Trophoblast cell (in vitro differentiated cells and primary cell): Measurements from ENCODE around the gene C19orf25.

ENCODE experiments used
- DNase-seq, 2 donors: peaks; one replicate each; pipeline ENCODE4 v3.0.0-alpha.2; 2016
- H2AFZ ChIP-seq: 2 replicates; pipeline ENCODE4 v1.6.1; 2013; ENCODE audit warnings: low read length, moderate library complexity, mild to moderate bottlenecking; ENCODE audit not compliant: insufficient read depth, poor library complexity
- H2AK5ac ChIP-seq: 2 replicates; pipeline ENCODE4 v1.6.1; 2013; ENCODE audit warnings: mild to moderate bottlenecking, low read length
- H2BK120ac ChIP-seq: 2 replicates; pipeline ENCODE4 v1.6.1; 2013; ENCODE audit warnings: low read length, mild to moderate bottlenecking, moderate library complexity; ENCODE audit not compliant: insufficient read depth, poor library complexity
- H2BK12ac ChIP-seq: 2 replicates; pipeline ENCODE4 v1.6.1; 2013; ENCODE audit warnings: mild to moderate bottlenecking, low read length, moderate library complexity
- H2BK5ac ChIP-seq: 2 replicates; pipeline ENCODE4 v1.6.1; 2013; ENCODE audit warnings: low read length, low read depth, moderate library complexity, mild to moderate bottlenecking; ENCODE audit not compliant: poor library complexity
- H3K14ac ChIP-seq: 2 replicates; pipeline ENCODE4 v1.6.1; 2013; ENCODE audit warnings: mild to moderate bottlenecking, low read length
- H3K18ac ChIP-seq: 2 replicates; pipeline ENCODE4 v1.6.1; 2013; ENCODE audit warnings: mild to moderate bottlenecking, low read length
- H3K23ac ChIP-seq: 2 replicates; pipeline ENCODE4 v1.6.1; 2013; ENCODE audit warnings: low read length
- H3K27ac ChIP-seq: 2 replicates; pipeline ENCODE4 v1.5.1; 2013; ENCODE audit warnings: low read depth, mild to moderate bottlenecking, inconsistent platforms, low read length, moderate library complexity
- H3K27me3 ChIP-seq: 2 replicates; pipeline ENCODE4 v1.6.1; 2013; ENCODE audit warnings: inconsistent platforms, mild to moderate bottlenecking, low read length, moderate library complexity; ENCODE audit not compliant: insufficient read depth
- H3K36me3 ChIP-seq, 2 experiments: 1 replicate in 1 of 2; 2 replicates in 1 of 2; pipeline ENCODE4 v1.6.1; 2013; ENCODE audit warnings: low read length in 2 of 2, mild to moderate bottlenecking in 2 of 2, moderate library complexity in 1 of 2; ENCODE audit not compliant: insufficient read depth in 2 of 2, control insufficient read depth in 1 of 2
- H3K4ac ChIP-seq: 2 replicates; pipeline ENCODE4 v1.6.1; 2013; ENCODE audit warnings: low read depth, mild to moderate bottlenecking, low read length, moderate library complexity
- H3K4me1 ChIP-seq, 2 experiments: 1 replicate in 1 of 2; 2 replicates in 1 of 2; pipeline ENCODE4 v1.6.1; 2013; ENCODE audit warnings: low read length in 2 of 2, mild to moderate bottlenecking in 2 of 2, moderate library complexity in 1 of 2; ENCODE audit not compliant: insufficient read depth in 2 of 2, control insufficient read depth in 1 of 2
- H3K4me2 ChIP-seq: 2 replicates; pipeline ENCODE4 v1.6.1; 2013; ENCODE audit warnings: inconsistent platforms, mild to moderate bottlenecking, low read length, moderate library complexity
- H3K4me3 ChIP-seq: 2 replicates; pipeline ENCODE4 v1.5.1; 2013; ENCODE audit warnings: mild to moderate bottlenecking, low read depth, low read length, inconsistent platforms
- H3K79me1 ChIP-seq: one replicate; pipeline ENCODE4 v1.6.1; 2013; ENCODE audit warnings: low read length
- H3K79me2 ChIP-seq: 2 replicates; pipeline ENCODE4 v1.6.1; 2013; ENCODE audit warnings: low read length, mild to moderate bottlenecking; ENCODE audit not compliant: control insufficient read depth, insufficient read depth, poor library complexity
- H3K9ac ChIP-seq: 2 replicates; pipeline ENCODE4 v1.6.1; 2013; ENCODE audit warnings: mild to moderate bottlenecking, low read length
- H3K9me3 ChIP-seq: 2 replicates; pipeline ENCODE4 v1.6.1; 2013; ENCODE audit warnings: low read depth, mild to moderate bottlenecking, control low read depth, inconsistent platforms, low read length; ENCODE audit not compliant: insufficient read depth
- H4K12ac ChIP-seq: 2 replicates; pipeline ENCODE4 v1.6.1; 2013; ENCODE audit warnings: low read depth, mild to moderate bottlenecking, low read length, moderate library complexity
- H4K8ac ChIP-seq: 2 replicates; pipeline ENCODE4 v1.6.1; 2013; ENCODE audit warnings: low read depth, mild to moderate bottlenecking, low read length, moderate library complexity
- H4K91ac ChIP-seq: one replicate; pipeline ENCODE4 v1.6.1; 2013; ENCODE audit warnings: low read depth, mild to moderate bottlenecking, low read length, moderate library complexity
- WGBS: extraction: QIAGEN DNeasy Blood & Tissue Kit; methylation state at CpG from one replicate; pipeline ENCODE4 v1.1.7; 2013; ENCODE audit warnings: missing lambda C conversion rate; ENCODE audit not compliant: insufficient read length, insufficient coverage; ENCODE audit errors: extremely low coverage; 5-methylcytosine and 5-hydroxymethylcytosine counted together

C19orf25 gene

DNA sequence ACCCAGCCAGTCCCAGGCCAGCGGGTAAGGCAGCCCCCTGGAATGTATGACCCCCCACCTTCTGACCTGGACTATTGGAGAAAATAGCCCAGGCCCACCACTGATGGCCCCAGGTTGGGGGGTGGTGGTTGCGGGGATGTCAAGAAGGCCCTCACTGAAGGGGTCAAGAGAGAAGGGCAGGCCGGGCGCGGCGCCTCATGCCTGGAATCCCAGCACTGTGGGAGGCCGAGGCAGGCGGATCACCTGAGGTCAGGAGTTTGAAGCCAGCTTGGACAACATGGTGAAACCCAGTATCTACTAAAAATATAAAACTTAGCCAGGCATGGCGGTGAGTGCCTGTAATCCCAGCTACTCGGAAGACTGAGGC, 35.3 kb upstream of the C19orf25 start:
- Histone ChIP-seq H2BK12ac (no peak overlapping the region), H3K4me1 (peaks cover 0 to 4% of the 10 kb centered on the region in 2 experiments), H3K9me3 (peaks cover 11% of the 10 kb centered on the region), H3K36me3 (no peaks in the 10 kb centered on the region), H4K91ac (no peak overlapping the region), H3K79me1 (peaks cover 8% of the 10 kb centered on the region), H3K79me2 (no peaks in the 10 kb centered on the region), H3K4ac (no peak overlapping the region), H2BK5ac (no peak overlapping the region), H3K4me3 (no peak overlapping the region), H3K18ac (no peak overlapping the region), H2AFZ (no peak overlapping the region), H3K23ac (no peak overlapping the region), H3K9ac (no peak overlapping the region), H2BK120ac (no peak overlapping the region), H4K12ac (no peak overlapping the region), H3K4me2 (no peak overlapping the region), H4K8ac (no peak overlapping the region), H2AK5ac (peak overlapping the region; percentile 26), H3K27me3 (no peaks in the 10 kb centered on the region), H3K14ac (no peak overlapping the region), H3K27ac (no peak overlapping the region)
- no CpG with 5 or more reads among the region's 10 CpGs for WGBS
- no peak for DNase-seq

- Histone ChIP-seq H3K36me3 (no peaks in the 10 kb centered on the region), H3K79me2 (no peaks in the 10 kb centered on the region), H3K4ac (no peak overlapping the region), H3K27me3 (no peaks in the 10 kb centered on the region), H2BK120ac (peak overlapping the region; percentile 21), H3K9ac (peak overlapping the region; percentile 61), H3K27ac (no peak overlapping the region), H2BK12ac (no peak overlapping the region), H3K14ac (peak overlapping the region; percentile 55), H3K4me1 (peaks cover 0 to 4% of the 10 kb centered on the region in 2 experiments), H3K9me3 (peaks cover 11% of the 10 kb centered on the region), H3K23ac (no peak overlapping the region), H3K18ac (peak overlapping the region; percentile 41), H4K12ac (peak overlapping the region; percentile 80), H3K4me2 (peak overlapping the region; percentile 77), H4K91ac (peak overlapping the region; percentile 77), H2AFZ (peak overlapping the region; percentile 77), H4K8ac (peak overlapping the region; percentile 83), H3K79me1 (peaks cover 8% of the 10 kb centered on the region), H2AK5ac (peak overlapping the region; percentile 26), H3K4me3 (peak overlapping the region; percentile 64), H2BK5ac (peak overlapping the region; percentile 39)
- DNase-seq = peak; percentile 61 to 77
- WGBS = no CpG with 5 or more reads among the region's 52 CpGs
Observed at GRCh38 chr19:1513499-1514294, 34.7 kb upstream of the C19orf25 start.

- Histone ChIP-seq H4K12ac (peak within 1 kb of the TSS; percentile 12), H3K9me3 (peaks cover 11% of the 10 kb centered on the region), H4K91ac (peak within 1 kb of the TSS; percentile 77), H3K27ac (no peak within 1 kb of the TSS), H2AFZ (peak within 1 kb of the TSS; percentile 77), H3K4ac (peak within 1 kb of the TSS; percentile 42), H3K14ac (peak within 1 kb of the TSS; percentile 55), H3K27me3 (no peaks in the 10 kb centered on the region), H2BK12ac (no peak within 1 kb of the TSS), H3K9ac (peak within 1 kb of the TSS; percentile 61), H2AK5ac (peak within 1 kb of the TSS; percentile 45), H3K4me1 (peaks cover 0 to 4% of the 10 kb centered on the region in 2 experiments), H2BK5ac (peak within 1 kb of the TSS; percentile 39), H3K4me2 (peak within 1 kb of the TSS; percentile 77), H4K8ac (peak within 1 kb of the TSS; percentile 83), H3K36me3 (no peaks in the 10 kb centered on the region), H3K18ac (peak within 1 kb of the TSS; percentile 41), H3K79me1 (peaks cover 10% of the 10 kb centered on the region), H2BK120ac (peak within 1 kb of the TSS; percentile 21), H3K4me3 (peak within 1 kb of the TSS; percentile 64), H3K79me2 (peaks cover 1% of the 10 kb centered on the region), H3K23ac (no peak within 1 kb of the TSS)
- no CpG with 5 or more reads among the region's 78 CpGs for WGBS
- DNase-seq = peak; percentile 57 to 82
Observed at GRCh38 chr19:1512671-1513498, 33.9 kb upstream of the C19orf25 start, which contains the start of gene ADAMTSL5. Gene ADAMTSL5 (minus strand): TSS chr19:1513019. CDS start chr19:1510943, 2,076 bp downstream.
